Memory B cell (primary cell): Measurements from ENCODE around the gene TGFBI.

ENCODE experiments used
- ATAC-seq: fragments of 150-1000 bp; cut with Tn5 transposase; 2 replicates; pipeline ENCODE4 v1.10.0; 2021; ENCODE audit warnings: low read depth, mild to moderate bottlenecking, moderate library complexity
- DNase-seq, 2 donors: peaks; one replicate each; pipeline ENCODE4 v3.0.0; 2022; ENCODE audit warnings: low spot score in 2 of 2
- H3K27ac Mint-ChIP-seq: one replicate; pipeline ENCODE4 v1.8.0; 2022; ENCODE audit warnings: mild to moderate bottlenecking, moderate library complexity, mixed read lengths
- H3K27me3 Mint-ChIP-seq: one replicate; pipeline ENCODE4 v1.8.0; 2022; ENCODE audit warnings: mixed read lengths
- H3K36me3 Mint-ChIP-seq: one replicate; pipeline ENCODE4 v1.8.0; 2022; ENCODE audit warnings: mild to moderate bottlenecking, mixed read lengths
- H3K4me1 Mint-ChIP-seq: one replicate; pipeline ENCODE4 v1.8.0; 2022; ENCODE audit warnings: mixed read lengths
- H3K4me3 Mint-ChIP-seq: one replicate; pipeline ENCODE4 v1.8.0; 2022; ENCODE audit warnings: mild to moderate bottlenecking, moderate library complexity, mixed read lengths
- H3K9me3 Mint-ChIP-seq: one replicate; pipeline ENCODE4 v1.8.0; 2022; ENCODE audit warnings: mixed read lengths

The TGFBI gene

DNA sequence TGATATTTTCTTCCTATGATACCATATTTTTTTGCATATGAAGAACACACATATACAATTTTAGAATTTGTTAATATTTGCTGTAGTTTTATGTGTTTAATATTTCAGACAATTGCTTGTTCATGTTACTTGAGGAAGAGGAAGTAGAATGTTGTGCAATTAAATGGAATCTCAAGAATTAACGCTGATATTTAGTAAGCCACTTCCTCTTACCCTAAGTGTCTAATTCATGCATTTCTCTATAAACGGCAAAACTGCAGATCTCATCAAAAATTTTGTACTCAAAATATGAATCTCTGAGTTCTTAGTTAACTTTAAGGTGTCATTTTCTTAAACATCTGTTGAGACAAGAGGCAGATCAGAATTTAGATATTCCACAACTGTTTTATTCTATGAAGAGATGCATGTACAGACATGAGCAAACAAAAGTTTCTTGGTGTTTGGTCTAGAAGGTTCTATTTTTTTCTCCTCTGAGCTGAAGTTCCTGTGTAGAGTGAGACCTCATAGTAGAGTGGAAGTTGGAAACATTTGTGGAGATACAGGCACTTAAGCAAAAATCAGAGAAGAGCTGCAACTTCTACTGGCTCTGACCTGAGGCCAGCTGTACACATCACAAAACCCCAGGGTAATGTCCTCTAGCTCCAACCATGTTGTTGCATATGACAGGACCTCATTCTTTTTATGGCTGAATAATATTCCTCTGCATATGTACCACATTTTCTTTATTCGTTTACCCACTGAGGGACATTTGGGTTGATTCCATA lies 16.6 kb upstream of the TGFBI start:
- peaks cover 2% of the 10 kb centered on the region for H3K4me1 Mint-ChIP-seq
- H3K4me3 Mint-ChIP-seq, result no peak overlapping the region
- H3K36me3 Mint-ChIP-seq, result no peaks in the 10 kb centered on the region
- H3K9me3 Mint-ChIP-seq, result no peaks in the 10 kb centered on the region
- H3K27ac Mint-ChIP-seq, result no peak overlapping the region
- no peak for ATAC-seq
- H3K27me3 Mint-ChIP-seq, result peaks cover 16% of the 10 kb centered on the region
- no peak for DNase-seq

DNA sequence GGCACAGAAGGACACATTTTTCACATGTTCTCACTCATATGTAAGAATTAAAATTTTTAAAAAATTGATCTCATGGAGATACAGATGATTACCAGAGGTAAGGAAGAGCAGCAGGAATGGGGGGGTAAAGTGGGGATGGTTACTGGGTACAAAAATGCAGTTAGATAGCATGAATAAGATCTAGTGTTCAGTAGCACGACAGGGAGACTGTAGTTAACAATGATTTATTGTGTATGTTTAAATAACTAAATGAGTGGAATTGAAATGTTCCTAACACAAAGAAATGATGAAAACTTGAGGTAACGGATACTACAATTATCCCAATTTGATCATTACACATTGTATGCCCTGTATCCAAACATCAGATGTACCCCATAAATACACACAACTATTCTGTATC lies 15.2 kb upstream of the TGFBI start:
- ATAC-seq (no peak), DNase-seq (no peak)
- H3K27me3 Mint-ChIP-seq, result peaks cover 17% of the 10 kb centered on the region
- H3K4me1 Mint-ChIP-seq, result peaks cover 2% of the 10 kb centered on the region
- H3K36me3 Mint-ChIP-seq, result no peaks in the 10 kb centered on the region
- no peak overlapping the region for H3K4me3 Mint-ChIP-seq
- no peak overlapping the region for H3K27ac Mint-ChIP-seq
- no peaks in the 10 kb centered on the region for H3K9me3 Mint-ChIP-seq

DNA sequence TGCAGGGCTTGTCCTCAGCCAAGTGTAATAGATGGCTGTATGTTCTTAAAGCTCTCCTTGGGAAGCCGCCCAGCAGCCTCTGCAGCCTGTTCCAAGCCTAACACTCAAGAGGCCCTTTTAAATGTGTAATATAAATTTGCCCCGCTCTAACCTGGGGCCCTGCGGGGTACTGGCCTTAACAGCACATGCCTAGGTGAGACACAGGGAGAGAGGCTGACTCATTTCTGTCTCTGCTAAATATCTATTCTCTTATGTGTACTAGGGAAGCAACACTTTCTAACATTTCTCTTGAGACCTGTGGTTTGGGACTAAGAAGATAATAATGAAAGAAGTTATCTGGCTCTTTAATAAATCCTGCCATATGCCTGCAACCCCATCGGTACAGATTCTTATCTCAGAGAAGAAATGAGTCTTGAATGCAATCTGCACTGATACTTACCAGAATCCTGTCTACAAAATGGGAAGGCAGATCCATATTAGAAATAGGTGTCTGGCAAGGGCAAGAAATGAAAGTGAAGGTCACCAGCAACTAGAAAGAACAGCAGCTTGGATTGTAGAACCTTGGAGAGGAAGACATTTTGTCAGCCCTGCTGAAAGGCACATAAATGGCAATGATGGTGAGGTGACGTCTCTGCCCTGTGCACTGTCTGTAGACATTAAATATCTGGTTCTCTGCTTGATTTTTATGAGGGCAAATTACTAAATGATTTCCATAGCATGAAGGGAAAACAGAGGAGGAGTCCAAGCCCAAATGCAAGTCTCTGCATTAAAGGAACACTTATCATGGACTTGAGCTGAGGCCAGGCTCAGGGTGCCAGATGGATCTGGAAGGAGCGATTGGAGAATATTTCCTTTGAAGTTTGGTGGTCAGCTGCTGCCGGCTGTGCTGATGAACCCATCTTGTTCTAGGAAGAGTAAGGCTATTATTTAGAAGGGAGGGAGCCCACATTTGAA lies 14.5 kb upstream of the TGFBI start:
- Mint-ChIP-seq H3K36me3 (no peaks in the 10 kb centered on the region), H3K27me3 (peaks cover 21% of the 10 kb centered on the region), H3K4me3 (no peak overlapping the region), H3K27ac (no peak overlapping the region), H3K9me3 (no peaks in the 10 kb centered on the region), H3K4me1 (peaks cover 2% of the 10 kb centered on the region)
- DNase-seq, result no peak
- no peak for ATAC-seq

DNA sequence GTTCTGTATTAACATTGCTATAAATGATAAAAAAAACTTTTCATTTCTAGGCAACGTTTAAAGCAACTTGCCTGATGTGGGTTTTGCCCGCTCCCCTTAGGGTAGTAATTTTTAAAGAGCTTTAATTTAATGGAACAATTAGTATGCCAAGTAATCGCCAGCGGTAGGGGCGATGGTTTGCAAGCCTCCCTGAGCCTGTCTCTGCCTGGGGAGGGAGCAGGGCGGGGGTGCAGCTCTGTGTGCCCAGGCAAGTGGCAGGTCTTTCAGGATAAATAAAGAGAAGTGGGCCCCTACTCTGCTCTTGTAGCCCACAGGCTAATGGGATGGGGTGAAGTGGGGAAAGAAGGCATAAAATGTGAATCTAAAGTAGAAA lies 13.8 kb upstream of the TGFBI start:
- Mint-ChIP-seq H3K4me1 (peaks cover 2% of the 10 kb centered on the region), H3K4me3 (no peak overlapping the region), H3K9me3 (no peaks in the 10 kb centered on the region), H3K36me3 (no peaks in the 10 kb centered on the region), H3K27ac (no peak overlapping the region), H3K27me3 (peaks cover 21% of the 10 kb centered on the region)
- ATAC-seq (no peak), DNase-seq (no peak)

DNA sequence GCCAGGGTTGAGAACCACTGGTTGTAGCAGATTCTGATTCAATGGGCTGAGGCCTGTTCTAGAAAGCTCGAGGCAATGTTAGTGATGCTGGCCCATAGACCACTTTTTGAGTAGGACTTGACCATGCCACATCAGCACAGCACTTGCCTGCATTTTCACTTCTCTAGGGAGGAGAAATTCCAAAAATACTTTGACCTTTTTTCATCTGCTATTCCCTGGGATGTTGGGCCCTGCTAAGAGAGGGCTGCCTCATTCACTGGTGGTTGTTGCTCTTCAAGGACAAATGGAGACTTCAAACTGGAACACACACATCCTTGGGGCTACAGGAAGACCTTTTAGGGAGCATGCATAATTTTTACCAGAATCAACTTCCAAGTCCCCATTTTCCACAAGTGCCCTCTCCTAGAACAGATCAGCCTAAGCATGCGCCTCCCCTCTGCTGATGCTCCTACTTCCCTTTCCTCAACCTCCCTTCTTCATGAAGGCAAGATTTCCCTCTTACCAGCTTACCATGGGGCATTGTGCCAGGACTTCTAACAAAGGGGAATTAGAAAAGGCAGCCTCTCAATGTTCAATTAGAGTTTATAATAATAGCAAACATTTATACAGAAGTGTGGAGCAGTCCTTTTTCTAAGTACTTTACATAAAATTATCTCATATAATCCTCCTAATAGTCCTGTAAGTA lies 12.7 kb upstream of the TGFBI start:
- DNase-seq, result no peak
- Mint-ChIP-seq H3K4me3 (no peak overlapping the region), H3K4me1 (peaks cover 2% of the 10 kb centered on the region), H3K36me3 (no peaks in the 10 kb centered on the region), H3K27me3 (peaks cover 21% of the 10 kb centered on the region), H3K9me3 (no peaks in the 10 kb centered on the region), H3K27ac (no peak overlapping the region)
- ATAC-seq, result no peak

DNA sequence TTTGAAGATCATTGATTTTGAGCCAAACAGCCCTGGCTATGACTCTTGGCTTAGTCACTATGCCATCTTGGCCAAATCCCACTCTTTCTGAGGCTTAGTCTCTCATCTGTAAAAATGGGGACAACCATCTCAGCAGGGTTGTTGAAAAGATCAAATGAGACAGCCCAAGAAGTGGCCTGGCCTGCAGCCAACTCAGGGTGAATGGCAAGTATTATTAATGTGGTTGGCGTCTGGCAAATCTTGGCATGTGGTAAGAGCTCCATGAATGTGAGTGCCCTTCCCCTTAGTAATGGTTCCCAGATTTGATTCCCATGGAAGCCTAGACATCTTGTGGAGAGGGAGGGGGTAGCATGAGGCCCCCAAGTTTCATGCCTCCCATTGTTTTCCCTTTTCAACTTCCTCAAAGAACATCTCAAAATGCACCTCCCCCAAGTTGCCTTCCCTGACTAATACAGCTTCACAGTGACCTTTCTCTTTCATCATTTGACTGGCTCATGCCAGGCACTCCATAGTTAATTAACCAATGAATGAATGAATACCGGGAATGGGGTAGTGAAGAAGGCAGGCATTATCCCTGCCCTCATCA lies 11.8 kb upstream of the TGFBI start:
- Mint-ChIP-seq H3K36me3 (no peaks in the 10 kb centered on the region), H3K27ac (no peak overlapping the region), H3K9me3 (no peaks in the 10 kb centered on the region), H3K4me1 (peaks cover 2% of the 10 kb centered on the region), H3K4me3 (no peak overlapping the region), H3K27me3 (peaks cover 22% of the 10 kb centered on the region)
- no peak for ATAC-seq
- no peak for DNase-seq

DNA sequence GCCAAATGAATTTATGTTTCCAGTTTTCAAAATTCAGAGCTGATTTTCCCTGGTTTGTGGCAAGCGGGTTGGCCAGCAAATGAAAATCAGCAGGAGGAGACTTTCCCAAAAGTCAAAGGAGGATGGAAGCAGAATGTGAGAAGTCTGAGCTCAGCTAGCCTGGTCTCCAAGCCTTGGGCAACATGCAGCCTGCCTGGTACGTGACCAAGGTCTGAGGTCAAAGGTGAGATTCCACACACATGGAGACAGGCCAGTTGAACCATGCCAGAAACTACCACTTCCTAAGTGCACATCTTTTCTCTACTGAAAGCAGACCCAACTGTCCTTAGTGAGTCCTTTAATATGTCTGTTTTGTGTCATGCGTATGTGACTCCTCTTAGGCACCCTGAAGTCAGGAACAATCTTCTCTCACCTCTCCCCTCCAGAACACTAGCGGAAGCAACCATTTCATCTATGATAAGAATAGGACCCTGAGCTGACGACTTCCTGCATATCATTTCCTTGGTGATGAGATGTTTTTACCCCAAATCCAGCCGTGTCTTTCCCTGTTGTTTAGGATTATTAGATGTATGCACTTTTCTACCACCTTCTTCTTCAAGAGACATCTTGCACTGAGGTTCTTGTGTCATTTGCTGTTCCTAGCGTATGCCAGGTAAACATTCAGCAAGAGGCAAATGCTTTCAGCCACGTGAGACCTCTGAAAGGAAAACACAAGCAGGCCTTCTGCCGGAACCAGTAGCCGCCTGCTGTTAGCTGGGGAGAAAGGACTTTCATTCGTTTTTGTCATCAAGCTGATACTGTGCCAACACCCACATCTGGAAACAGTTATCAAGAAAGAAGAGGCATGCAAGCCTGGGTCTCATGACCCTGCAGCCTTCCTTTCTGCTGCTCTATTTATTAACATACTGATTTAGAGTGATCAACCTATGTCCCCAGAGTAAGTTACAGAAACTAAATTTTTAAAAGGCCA lies 9.7 kb upstream of the TGFBI start:
- Mint-ChIP-seq H3K36me3 (no peaks in the 10 kb centered on the region), H3K27me3 (peaks cover 26% of the 10 kb centered on the region), H3K4me1 (peaks cover 2% of the 10 kb centered on the region), H3K27ac (no peak overlapping the region), H3K4me3 (no peak overlapping the region), H3K9me3 (no peaks in the 10 kb centered on the region)
- DNase-seq, result no peak
- no peak for ATAC-seq

DNA sequence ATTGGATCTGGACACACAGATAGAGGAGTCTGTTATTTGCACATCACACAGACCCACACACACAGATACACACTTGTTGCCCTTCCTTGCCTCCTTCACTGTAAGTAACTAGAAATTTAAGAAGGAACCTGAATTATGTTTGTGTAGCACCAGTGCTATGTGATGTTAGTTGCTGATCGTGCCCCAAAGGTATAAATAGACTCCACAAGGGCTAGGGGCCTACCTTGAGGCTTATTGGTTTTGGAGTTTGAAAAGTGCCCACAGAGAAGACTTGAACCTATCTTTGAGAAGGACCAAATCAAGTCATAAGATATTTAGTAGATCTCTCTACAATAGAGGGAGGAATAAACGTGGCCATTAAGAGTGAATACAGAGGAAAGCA lies 8.8 kb upstream of the TGFBI start:
- Mint-ChIP-seq H3K27me3 (peaks cover 20% of the 10 kb centered on the region), H3K9me3 (no peaks in the 10 kb centered on the region), H3K4me1 (no peaks in the 10 kb centered on the region), H3K36me3 (no peaks in the 10 kb centered on the region), H3K4me3 (no peak overlapping the region), H3K27ac (no peak overlapping the region)
- no peak for DNase-seq
- ATAC-seq, result no peak

DNA sequence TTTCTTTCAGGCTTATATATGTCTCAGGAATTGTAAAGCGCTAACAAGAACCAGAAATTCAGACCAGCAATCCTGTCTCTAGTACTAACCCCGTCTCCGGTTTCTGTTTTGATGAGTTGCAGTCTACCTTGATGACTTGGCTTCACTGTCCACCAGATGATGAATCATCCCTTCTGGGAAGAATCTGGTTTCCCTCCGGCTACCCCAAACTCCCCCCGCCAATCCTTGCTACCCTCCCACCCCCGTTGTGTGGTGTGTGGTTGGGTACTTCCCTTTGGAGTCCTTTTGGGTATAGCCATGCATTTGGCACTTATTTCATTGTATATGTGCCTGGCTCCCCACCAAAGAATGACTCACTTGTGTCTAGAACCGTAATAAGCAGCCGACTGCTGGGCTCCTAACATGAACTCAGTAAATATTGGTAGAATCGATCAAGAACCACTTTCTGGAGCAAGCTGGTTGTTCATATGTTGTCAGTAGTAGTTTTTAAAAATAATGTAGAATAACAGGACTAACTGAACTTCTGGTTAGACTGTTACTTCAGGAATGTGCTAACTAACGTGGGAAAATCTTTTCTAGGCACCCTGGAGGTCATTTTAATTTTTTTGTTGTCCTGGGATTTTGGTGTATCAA lies 8.3 kb upstream of the TGFBI start:
- H3K36me3 Mint-ChIP-seq, result no peaks in the 10 kb centered on the region
- DNase-seq, result no peak
- H3K4me3 Mint-ChIP-seq, result no peak overlapping the region
- H3K9me3 Mint-ChIP-seq, result no peaks in the 10 kb centered on the region
- peaks cover 17% of the 10 kb centered on the region for H3K27me3 Mint-ChIP-seq
- ATAC-seq, result no peak
- no peaks in the 10 kb centered on the region for H3K4me1 Mint-ChIP-seq
- no peak overlapping the region for H3K27ac Mint-ChIP-seq

DNA sequence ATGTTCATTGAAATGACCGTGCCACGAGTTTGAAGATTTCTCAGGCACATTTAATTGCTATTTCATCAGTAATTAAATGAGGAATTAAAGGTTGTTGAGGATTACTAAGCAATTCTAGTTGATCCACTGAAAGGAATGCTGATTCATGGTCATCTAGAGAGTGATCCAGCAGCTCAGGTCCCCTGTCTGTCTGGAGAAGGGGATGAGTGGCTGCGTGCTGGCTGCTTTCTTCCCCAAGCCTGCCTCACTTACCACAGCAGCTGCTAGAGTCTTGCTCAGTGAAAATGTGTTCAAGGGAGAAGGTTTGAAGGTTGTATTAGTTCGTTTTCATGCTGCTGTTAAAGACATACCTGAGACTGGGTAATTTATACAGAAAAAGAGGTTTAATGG lies 7.8 kb upstream of the TGFBI start:
- ATAC-seq (no peak), DNase-seq (no peak)
- Mint-ChIP-seq H3K27ac (no peak overlapping the region), H3K27me3 (peaks cover 17% of the 10 kb centered on the region), H3K4me1 (no peaks in the 10 kb centered on the region), H3K36me3 (no peaks in the 10 kb centered on the region), H3K9me3 (no peaks in the 10 kb centered on the region), H3K4me3 (no peak overlapping the region)

DNA sequence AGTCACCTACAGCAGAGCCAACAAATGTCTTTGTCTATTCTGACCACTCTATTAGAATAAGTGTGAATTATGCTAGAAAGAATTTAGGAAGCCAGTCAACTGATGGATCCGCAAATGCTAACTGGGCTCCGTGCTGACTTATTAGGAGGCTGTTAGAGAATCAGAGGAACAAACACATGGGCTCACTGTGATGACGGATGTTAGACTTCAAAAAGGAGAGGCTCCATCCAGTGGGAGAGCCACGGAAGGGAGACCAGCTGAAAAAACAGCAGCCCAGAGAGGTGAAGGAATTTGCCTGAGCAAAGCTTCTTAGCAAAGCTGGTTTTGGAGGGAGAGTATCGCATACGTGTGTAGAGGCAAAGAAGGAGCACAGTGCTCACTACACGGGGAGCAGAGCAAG lies 5.8 kb upstream of the TGFBI start:
- DNase-seq, result no peak
- H3K4me3 Mint-ChIP-seq, result no peak overlapping the region
- no peaks in the 10 kb centered on the region for H3K9me3 Mint-ChIP-seq
- no peaks in the 10 kb centered on the region for H3K36me3 Mint-ChIP-seq
- no peaks in the 10 kb centered on the region for H3K4me1 Mint-ChIP-seq
- ATAC-seq, result no peak
- peaks cover 30% of the 10 kb centered on the region for H3K27me3 Mint-ChIP-seq
- no peak overlapping the region for H3K27ac Mint-ChIP-seq

DNA sequence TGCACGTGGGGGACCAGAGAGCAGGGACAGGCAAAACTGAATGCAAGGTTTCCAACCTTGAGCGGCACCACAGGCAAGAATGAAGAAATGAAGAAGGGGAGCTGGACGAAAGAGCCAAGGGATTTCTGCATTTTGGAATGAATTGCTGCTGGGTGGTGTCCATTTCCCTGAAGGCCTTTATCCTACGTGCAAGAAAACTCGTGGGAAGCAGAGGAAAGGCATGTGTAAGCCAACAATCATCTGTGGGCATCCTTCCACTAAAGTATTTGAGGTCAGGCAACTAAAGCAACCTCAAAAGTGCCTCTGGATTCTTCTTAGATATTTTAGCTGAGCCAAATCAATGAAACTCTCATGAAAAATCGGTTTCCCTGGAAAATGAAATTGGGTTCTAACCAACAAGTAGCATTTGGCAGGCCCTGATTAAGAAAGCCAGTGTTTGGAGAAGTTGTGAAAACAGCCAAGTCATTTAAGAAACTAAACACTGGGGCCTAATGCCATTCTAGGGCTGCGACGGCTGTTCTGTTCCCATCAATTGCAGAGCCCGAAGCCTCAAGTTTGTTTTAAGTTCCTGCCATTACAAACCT lies 4.7 kb upstream of the TGFBI start:
- Mint-ChIP-seq H3K4me3 (no peak overlapping the region), H3K27me3 (peaks cover 27% of the 10 kb centered on the region), H3K27ac (no peak overlapping the region), H3K9me3 (no peaks in the 10 kb centered on the region), H3K36me3 (no peaks in the 10 kb centered on the region), H3K4me1 (no peaks in the 10 kb centered on the region)
- ATAC-seq (no peak), DNase-seq (no peak)
